ENCODE measurements around the gene VASH2. TPM values are rescaled to one million over a fixed set of nuclear protein-coding genes. Genes with fewer than 3 reads are reported as not detected.

VASH2 gene
- total RNA-seq, 2 donors from 2014 or later = 1.8 to 3.7 TPM

GRCh38 chr1:212928323-212929291, 21.7 kb upstream of the VASH2 start:
- no peak for DNase-seq
- ATAC-seq = no peak
- intact Hi-C loops (cut with DNase I) = no loop called here

- ATAC-seq = no peak
- intact Hi-C loops (cut with DNase I) = no loop called here
- DNase-seq = no peak
Measured at GRCh38 chr1:212930986-212931678, 19.2 kb upstream of the VASH2 start.

GRCh38 chr1:212933815-212934471, 16.4 kb upstream of the VASH2 start:
- ATAC-seq (no peak), DNase-seq (no peak)
- intact Hi-C loops (cut with DNase I) = no loop called here

GRCh38 chr1:212935387-212935981, 14.9 kb upstream of the VASH2 start:
- intact Hi-C loops (cut with DNase I) = no loop called here
- no peak for ATAC-seq
- no peak for DNase-seq

GRCh38 chr1:212937034-212937433, 13.3 kb upstream of the VASH2 start:
- DNase-seq (no peak), ATAC-seq (no peak)
- intact Hi-C loops (cut with DNase I) = no loop called here

- intact Hi-C loops (cut with DNase I) = no loop called here
- ATAC-seq = no peak
- no peak for DNase-seq
Measured at GRCh38 chr1:212938846-212939245, 11.5 kb upstream of the VASH2 start.

GRCh38 chr1:212941452-212941851, 8.9 kb upstream of the VASH2 start:
- intact Hi-C loops (cut with DNase I) = no loop called here
- no peak for ATAC-seq
- no peak for DNase-seq

GRCh38 chr1:212942679-212943392, 7.5 kb upstream of the VASH2 start:
- intact Hi-C loops (cut with DNase I) = no loop called here

GRCh38 chr1:212943393-212943710, 7.0 kb upstream of the VASH2 start:
- no peak for DNase-seq
- intact Hi-C loops (cut with DNase I) = no loop called here
- ATAC-seq = no peak

More at GRCh38 chr1:212942679-212943392, 7.5 kb upstream of the VASH2 start:
- ATAC-seq = no peak
- no peak for DNase-seq

GRCh38 chr1:212944229-212944901, 6.0 kb upstream of the VASH2 start:
- ATAC-seq (no peak), DNase-seq (no peak)
- intact Hi-C loops (cut with DNase I) = no loop called here

- no peak for ATAC-seq
- DNase-seq = no peak
- intact Hi-C loops (cut with DNase I) = no loop called here
Measured at GRCh38 chr1:212945056-212945455, 5.3 kb upstream of the VASH2 start.

GRCh38 chr1:212945463-212946160, 4.7 kb upstream of the VASH2 start:
- no peak for DNase-seq
- intact Hi-C loops (cut with DNase I) = no loop called here
- ATAC-seq = no peak

- intact Hi-C loops (cut with DNase I) = no loop called here
- no peak for DNase-seq
- no peak for ATAC-seq
Measured at GRCh38 chr1:212946872-212947271, 3.5 kb upstream of the VASH2 start.

- no peak for ATAC-seq
- DNase-seq = no peak
- intact Hi-C loops (cut with DNase I) = no loop called here
Measured at GRCh38 chr1:212949771-212950170, 570 bp upstream of the VASH2 start.

- ATAC-seq = peak; percentile 35 to 40
- intact Hi-C loops (cut with DNase I) = no loop called here
- peak; percentile 25 for DNase-seq
Measured at GRCh38 chr1:212951126-212951946, 995 bp downstream of the VASH2 start.

- ATAC-seq = no peak
- intact Hi-C loops (cut with DNase I) = no loop called here
- no peak for DNase-seq
Measured at GRCh38 chr1:212951947-212952640, 1.8 kb downstream of the VASH2 start.

GRCh38 chr1:212952641-212952976, 2.3 kb downstream of the VASH2 start:
- DNase-seq = no peak
- ATAC-seq = no peak
- intact Hi-C loops (cut with DNase I) = no loop called here
